ENCODE results near the gene S100A5. TPM values are rescaled to one million over a fixed set of nuclear protein-coding genes. Genes with fewer than 3 reads are reported as not detected.

S100A5 gene
- total RNA-seq, 2 donors from 2014 or later, result not detected

DNA sequence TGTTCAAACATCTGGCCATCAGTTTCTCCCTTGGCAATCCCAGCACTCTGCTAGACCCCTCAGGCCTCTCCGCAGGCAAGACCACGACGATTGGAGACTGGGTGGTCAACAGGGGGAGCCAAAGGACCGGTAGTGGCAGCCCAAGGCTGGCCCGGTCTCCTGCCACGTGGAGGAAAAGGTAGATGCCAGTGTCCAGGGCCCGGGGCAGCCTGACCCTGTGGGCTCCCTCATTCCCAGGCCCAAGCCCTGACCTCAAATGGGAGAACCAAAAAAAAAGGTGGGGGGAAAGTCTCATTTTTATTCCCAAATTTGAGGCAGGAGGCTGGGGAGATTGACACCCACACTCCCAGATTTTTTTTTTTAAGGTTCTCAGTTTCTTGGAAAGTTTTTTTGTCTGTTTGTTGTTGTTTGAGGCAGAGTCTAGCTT lies 29.7 kb downstream of the S100A5 start:
- Histone ChIP-seq H3K9me3 (no peaks in the 10 kb centered on the region), H3K4me3 (no peak overlapping the region), H3K27ac (no peak overlapping the region), H3K36me3 (no peaks in the 10 kb centered on the region), H3K4me1 (peaks cover 0 to 29% of the 10 kb centered on the region in 2 donors), H3K27me3 (no peaks in the 10 kb centered on the region)
- TF ChIP-seq, protein P1, sequence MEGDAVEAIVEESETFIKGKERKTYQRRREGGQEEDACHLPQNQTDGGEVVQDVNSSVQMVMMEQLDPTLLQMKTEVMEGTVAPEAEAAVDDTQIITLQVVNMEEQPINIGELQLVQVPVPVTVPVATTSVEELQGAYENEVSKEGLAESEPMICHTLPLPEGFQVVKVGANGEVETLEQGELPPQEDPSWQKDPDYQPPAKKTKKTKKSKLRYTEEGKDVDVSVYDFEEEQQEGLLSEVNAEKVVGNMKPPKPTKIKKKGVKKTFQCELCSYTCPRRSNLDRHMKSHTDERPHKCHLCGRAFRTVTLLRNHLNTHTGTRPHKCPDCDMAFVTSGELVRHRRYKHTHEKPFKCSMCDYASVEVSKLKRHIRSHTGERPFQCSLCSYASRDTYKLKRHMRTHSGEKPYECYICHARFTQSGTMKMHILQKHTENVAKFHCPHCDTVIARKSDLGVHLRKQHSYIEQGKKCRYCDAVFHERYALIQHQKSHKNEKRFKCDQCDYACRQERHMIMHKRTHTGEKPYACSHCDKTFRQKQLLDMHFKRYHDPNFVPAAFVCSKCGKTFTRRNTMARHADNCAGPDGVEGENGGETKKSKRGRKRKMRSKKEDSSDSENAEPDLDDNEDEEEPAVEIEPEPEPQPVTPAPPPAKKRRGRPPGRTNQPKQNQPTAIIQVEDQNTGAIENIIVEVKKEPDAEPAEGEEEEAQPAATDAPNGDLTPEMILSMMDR (IDR thresholded peaks at IDR 0.05), result peak; percentile 88 to 93
- peak; percentile 85 for DNase-seq (ENCODE audit: low spot score)

DNA sequence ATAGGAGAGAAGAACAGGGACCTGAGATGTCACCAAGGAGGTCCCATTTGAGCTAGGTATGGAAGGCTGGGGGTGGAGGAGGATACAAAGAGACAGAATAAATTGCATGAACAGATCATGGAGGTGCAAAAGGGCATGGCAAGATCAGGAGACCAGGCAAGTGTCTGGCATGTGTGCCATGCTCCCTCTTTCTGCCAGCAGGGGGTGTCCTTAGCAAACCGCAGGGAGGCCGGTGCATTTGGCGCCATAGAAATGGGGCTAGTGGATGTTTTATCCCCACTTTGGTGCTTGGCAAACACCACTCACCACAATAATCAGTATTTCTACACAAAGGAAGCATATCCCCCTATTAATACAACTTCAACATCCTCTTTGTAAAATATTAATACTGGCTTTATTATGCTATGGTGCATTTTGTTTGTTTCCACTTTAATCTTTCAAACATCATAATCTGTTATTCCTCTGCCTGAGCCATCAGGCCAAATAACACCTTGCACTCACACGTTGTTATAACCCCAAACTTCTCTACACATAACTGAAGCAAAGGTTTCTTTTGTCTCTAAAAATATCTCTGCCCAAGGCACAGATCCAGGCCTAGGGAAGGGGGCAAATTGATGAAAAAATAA lies 30.9 kb downstream of the S100A5 start:
- Histone ChIP-seq H3K27me3 (no peaks in the 10 kb centered on the region), H3K4me3 (no peak overlapping the region), H3K4me1 (peaks cover 0 to 27% of the 10 kb centered on the region in 2 donors), H3K27ac (no peak overlapping the region), H3K36me3 (no peaks in the 10 kb centered on the region), H3K9me3 (no peaks in the 10 kb centered on the region)
- DNase-seq (ENCODE audit: low spot score), result no peak
- TF ChIP-seq, protein P1 (IDR thresholded peaks at IDR 0.05), result peak in 1 of 2 donors; percentile 66

DNA sequence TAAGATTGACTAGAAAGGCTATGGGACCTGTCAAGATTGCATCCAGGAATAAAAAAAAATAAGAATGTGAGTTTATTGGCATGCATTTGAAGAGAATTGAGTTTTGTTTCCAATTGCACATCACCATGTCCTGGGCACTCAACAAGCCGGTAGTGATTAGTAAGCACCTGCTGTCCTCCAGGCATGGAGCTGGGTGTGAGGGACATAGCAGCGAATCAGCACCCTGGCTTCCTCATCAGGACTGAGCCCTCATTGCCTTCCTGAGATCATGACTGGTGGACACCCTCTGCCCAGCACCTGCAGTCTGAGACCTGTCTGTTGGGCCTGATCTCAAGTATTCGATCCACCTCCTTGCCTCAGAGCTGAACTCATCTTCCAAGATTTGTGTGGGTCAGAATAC lies 31.7 kb downstream of the S100A5 start:
- H3K4me1 ChIP-seq, result peaks cover 0 to 27% of the 10 kb centered on the region in 2 donors
- no peak overlapping the region for H3K27ac ChIP-seq
- TF ChIP-seq, protein P1 (IDR thresholded peaks at IDR 0.05), result no peak
- no peaks in the 10 kb centered on the region for H3K36me3 ChIP-seq
- H3K9me3 ChIP-seq, result no peaks in the 10 kb centered on the region
- no peak for DNase-seq (ENCODE audit: low spot score)
- no peak overlapping the region for H3K4me3 ChIP-seq
- H3K27me3 ChIP-seq, result no peaks in the 10 kb centered on the region

DNA sequence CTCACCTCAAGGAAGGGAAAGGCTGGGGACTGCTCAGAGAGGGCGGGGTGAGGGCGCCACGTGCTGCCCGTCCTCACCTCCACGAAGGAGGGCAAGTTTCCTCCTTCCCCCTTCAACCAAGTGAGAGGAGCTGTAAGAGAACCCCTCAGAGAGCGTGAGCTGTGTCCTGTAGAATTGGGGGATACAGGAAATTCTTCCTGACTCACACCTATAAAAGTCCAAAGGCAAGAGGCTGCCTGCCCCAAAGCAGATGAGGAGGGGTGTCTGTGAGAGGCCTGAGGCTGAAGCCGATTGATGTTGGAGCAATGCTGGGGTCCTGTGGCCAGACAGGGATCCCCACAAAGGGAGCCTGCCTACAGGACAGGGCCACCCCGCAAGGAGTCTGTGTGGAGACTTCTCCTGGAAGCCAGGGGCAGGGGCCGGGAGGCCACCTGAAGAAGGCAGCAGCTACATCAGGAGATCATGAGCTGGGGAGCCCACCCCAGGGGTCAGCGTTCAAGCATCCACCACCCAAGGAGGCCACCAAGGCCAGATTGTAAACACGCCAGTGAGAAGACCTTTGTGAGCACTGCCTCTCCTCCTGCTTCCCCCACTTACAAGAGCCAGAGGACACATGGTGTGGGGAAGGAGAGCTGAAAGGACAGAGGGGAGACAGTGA lies 32.7 kb downstream of the S100A5 start:
- no peaks in the 10 kb centered on the region for H3K36me3 ChIP-seq
- peak overlapping the region; percentile 49 to 72 for H3K27ac ChIP-seq
- TF ChIP-seq, protein P1 (IDR thresholded peaks at IDR 0.05), result no peak
- H3K4me1 ChIP-seq, result peaks cover 0 to 27% of the 10 kb centered on the region in 2 donors
- no peak for DNase-seq (ENCODE audit: low spot score)
- H3K27me3 ChIP-seq, result no peaks in the 10 kb centered on the region
- H3K9me3 ChIP-seq, result no peaks in the 10 kb centered on the region
- no peak overlapping the region for H3K4me3 ChIP-seq

DNA sequence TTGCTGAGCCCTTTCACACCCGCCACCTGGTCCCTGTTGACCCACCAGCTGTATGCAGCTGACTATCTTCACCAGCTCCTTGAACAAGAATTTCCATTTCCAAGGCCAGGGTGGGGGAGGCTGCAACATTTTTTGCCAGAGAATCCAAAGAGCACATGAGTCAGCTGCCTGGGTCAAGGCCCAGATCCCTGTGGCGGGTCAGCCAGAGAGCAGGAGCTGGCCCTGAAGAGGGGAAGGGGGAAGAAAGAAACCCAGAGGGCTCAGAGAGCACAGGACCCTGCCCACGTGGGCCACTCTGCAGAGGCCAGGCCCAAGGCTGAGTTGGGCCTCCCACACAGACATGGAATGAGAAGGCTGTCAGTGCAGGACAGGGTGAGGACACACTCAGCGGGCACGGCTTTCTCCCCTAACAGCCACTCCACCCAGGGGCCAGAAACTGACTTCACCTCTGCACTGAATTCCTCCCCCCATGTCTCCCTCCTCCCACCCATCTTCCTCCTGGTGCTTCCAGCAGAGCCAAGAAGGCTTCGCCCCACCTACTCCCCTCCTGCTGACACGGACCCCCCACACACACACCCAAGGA lies 33.8 kb downstream of the S100A5 start:
- TF ChIP-seq, protein P1 (IDR thresholded peaks at IDR 0.05), result no peak
- Histone ChIP-seq H3K4me1 (peaks cover 0 to 27% of the 10 kb centered on the region in 2 donors), H3K27ac (peak overlapping the region; percentile 49 to 72), H3K27me3 (no peaks in the 10 kb centered on the region), H3K4me3 (no peak overlapping the region), H3K36me3 (no peaks in the 10 kb centered on the region), H3K9me3 (no peaks in the 10 kb centered on the region)
- DNase-seq (ENCODE audit: low spot score), result peak; percentile 96

Data from right atrium auricular region (tissue), 2 donors.